Measurements from ENCODE around the gene IDH3G. TPM values are rescaled to one million over a fixed set of nuclear protein-coding genes. Genes with fewer than 3 reads are reported as not detected.

Gene IDH3G
- total RNA-seq, 1 experiment from 2014 or later, result 89.4 TPM

GRCh38 chrX:153794897-153795816 lies 982 bp upstream of the IDH3G start:
- Histone ChIP-seq H3K27ac (ENCODE audit: low read length) (peak overlapping the region; percentile 96), H3K36me3 (ENCODE audit: control insufficient read depth, insufficient read depth, low read length) (peaks cover 3% of the 10 kb centered on the region), H3K4me1 (ENCODE audit: control insufficient read depth, insufficient read depth, low read length) (peaks cover 22% of the 10 kb centered on the region), H3K9me3 (ENCODE audit: control insufficient read depth, insufficient read depth, low read depth, low read length) (no peaks in the 10 kb centered on the region), H3K4me3 (ENCODE audit: low read depth in 2 of 2, low read length in 2 of 2) (peak overlapping the region; percentile 69 to 95), H3K27me3 (ENCODE audit: control insufficient read depth, insufficient read depth, low read length) (no peaks in the 10 kb centered on the region)
- ChIA-PET CTCF (interaction anchor here (0.6 kb wide), 1 partner anchor 27 kb away, joined by 5 read pairs; no protein-coding TSS in a partner anchor), POLR2A (interaction anchor here (0.6 kb wide), 1 partner anchor 128 kb away, joined by 3 read pairs; no protein-coding TSS in a partner anchor)
- no peak for TF ChIP-seq REST (IDR thresholded peaks at IDR 0.05; ENCODE audit: insufficient read depth in 1 of 2, low read depth in 2 of 2, low read length in 1 of 2)
- TF ChIP-seq SIN3A (IDR thresholded peaks at IDR 0.05; ENCODE audit: borderline replicate concordance, insufficient read depth, low read depth, low read length), result no peak
- no peak for TF ChIP-seq TCF7L2 (IDR thresholded peaks at IDR 0.05; ENCODE audit: low read depth, low read length)
- TF ChIP-seq CTCF (IDR thresholded peaks at IDR 0.05), result no peak
- TF ChIP-seq POLR2AphosphoS5 (IDR thresholded peaks at IDR 0.05; ENCODE audit: low read depth, low read length), result no peak
- DNase-seq (ENCODE audit: low read depth, low spot score), result no peak
- intact Hi-C loops (cut with micrococcal nuclease; ENCODE audit: unreplicated experiment) (no loop called here), in situ Hi-C loops (cut with HindIII; ENCODE audit: low pct_unique_long_range_greater_than_20kb, low sequenced_read_pairs) (no loop called here)
- BruUV-seq (replicated peaks), result TSS peak; percentile 94
- peak; percentile 1 for ATAC-seq

- H3K27me3 ChIP-seq (ENCODE audit: control insufficient read depth, insufficient read depth, low read length), result no peaks in the 10 kb centered on the region
- BruUV-seq (replicated peaks), result TSS peak; percentile 79
- no peaks in the 10 kb centered on the region for H3K9me3 ChIP-seq (ENCODE audit: control insufficient read depth, insufficient read depth, low read depth, low read length)
- peaks cover 22% of the 10 kb centered on the region for H3K4me1 ChIP-seq (ENCODE audit: control insufficient read depth, insufficient read depth, low read length)
- H3K36me3 ChIP-seq (ENCODE audit: control insufficient read depth, insufficient read depth, low read length), result peaks cover 3% of the 10 kb centered on the region
- intact Hi-C loops (cut with micrococcal nuclease; ENCODE audit: unreplicated experiment) (no loop called here), in situ Hi-C loops (cut with HindIII; ENCODE audit: low pct_unique_long_range_greater_than_20kb, low sequenced_read_pairs) (no loop called here)
- H3K27ac ChIP-seq (ENCODE audit: low read length), result peak overlapping the region; percentile 97
- H3K4me3 ChIP-seq (ENCODE audit: low read depth in 2 of 2, low read length in 2 of 2), result peak overlapping the region; percentile 69 to 95
- POLR2A ChIA-PET, result no interaction called here
- CTCF ChIA-PET, result interaction anchor here (0.6 kb wide), 1 partner anchor 25 kb away, joined by 8 read pairs; no protein-coding TSS in a partner anchor
- TF ChIP-seq POLR2AphosphoS5 (IDR thresholded peaks at IDR 0.05; ENCODE audit: low read depth, low read length) (no peak), SIN3A (IDR thresholded peaks at IDR 0.05; ENCODE audit: borderline replicate concordance, insufficient read depth, low read depth, low read length) (no peak)
- no peak for ATAC-seq
- DNase-seq (ENCODE audit: low read depth, low spot score), result no peak
Observed at GRCh38 chrX:153793291-153793690, 884 bp downstream of the IDH3G start.
